Vagina (tissue), 2 donors: ENCODE data around the gene TMEM25.

Experiments
- CTCF ChIP-seq, 3 experiments: fragments of 450-650 bp in 2 of 3; fragments of 200-600 bp in 1 of 3; sonication (generic) in 1 of 3; IDR thresholded peaks; one replicate each; pipeline ENCODE4 v1.5.1; 2017 to 2019; ENCODE audit warnings: antibody characterized with exemption in 3 of 3, mild to moderate bottlenecking in 2 of 3, moderate library complexity in 2 of 3
- POLR2A ChIP-seq, 2 donors: fragments of 450-650 bp; IDR thresholded peaks; one replicate each; pipeline ENCODE4 v1.6.1; 2017; ENCODE audit warnings: antibody characterized with exemption in 2 of 2, mild to moderate bottlenecking in 2 of 2, moderate library complexity in 2 of 2

GRCh38 chr11:118521892-118522311, 9.1 kb upstream of the TMEM25 start:
- TF ChIP-seq CTCF (IDR thresholded peaks at IDR 0.05) (no peak), POLR2A (IDR thresholded peaks at IDR 0.05) (no peak)
